ENCODE results near the gene PAPSS2. TPM values are rescaled to one million over a fixed set of nuclear protein-coding genes. Genes with fewer than 3 reads are reported as not detected.

Gene PAPSS2
- 24.0 and 24.5 TPM in 2 replicates for total RNA-seq (2021)
- long read RNA-seq, transcript PAPSS2-201 (12 exons, 3,949 nt), result major isoform, 38 of 46 reads
- long read RNA-seq, partial matches to known transcripts, result 2 of 46 reads
- long read RNA-seq, other reads (novel, unspliced or antisense), result 6 of 46 reads

DNA sequence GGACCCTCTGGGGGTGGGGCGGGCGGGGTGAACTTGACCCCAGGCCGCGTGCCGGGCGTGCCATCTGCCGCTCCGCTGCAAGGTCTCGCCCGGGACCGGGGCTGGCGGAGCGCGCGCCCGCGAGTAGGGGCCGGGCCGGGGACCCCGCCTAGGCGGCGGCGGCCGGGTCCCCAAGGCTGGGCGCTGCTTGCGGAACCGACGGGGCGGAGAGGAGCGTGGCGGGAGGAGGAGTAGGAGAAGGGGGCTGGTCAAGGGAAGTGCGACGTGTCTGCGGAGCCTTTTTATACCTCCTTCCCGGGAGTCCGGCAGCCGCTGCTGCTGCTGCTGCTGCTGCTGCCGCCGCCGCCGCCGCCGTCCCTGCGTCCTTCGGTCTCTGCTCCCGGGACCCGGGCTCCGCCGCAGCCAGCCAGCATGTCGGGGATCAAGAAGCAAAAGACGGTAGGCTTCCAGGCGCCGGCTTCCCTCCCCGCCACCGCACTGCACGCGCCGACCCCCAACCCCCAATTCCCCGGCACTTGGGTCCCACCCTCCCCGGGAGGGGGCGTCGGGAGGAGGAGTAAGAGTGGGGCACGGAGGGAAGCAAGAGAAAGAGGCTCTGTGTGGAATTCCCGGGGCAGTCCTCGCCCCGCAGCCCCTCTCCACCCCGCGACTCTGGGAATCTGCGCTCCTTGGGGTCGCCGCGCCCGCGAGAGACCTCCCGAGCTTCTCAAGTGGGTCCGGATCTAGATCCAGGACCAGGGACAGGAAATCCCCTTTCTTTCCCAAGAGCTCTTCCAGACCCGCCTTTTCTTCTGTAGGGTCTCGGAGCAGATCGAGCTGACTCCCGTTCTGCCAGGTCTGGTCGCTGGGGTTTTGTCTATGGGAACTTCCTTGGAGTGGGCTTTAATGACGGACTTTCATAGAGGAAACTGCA lies at the start of gene PAPSS2:
Gene PAPSS2, plus strand, starts transcription at position 308 of the 913 bp plus-strand sequence. Its CDS starts 104 bp downstream, at position 412.
- H3K27ac Mint-ChIP-seq, result peak within 1 kb of the TSS; percentile 74 to 97 (median 80)
- 0 out of 2 replicates have a peak, but pooled peaks cover 3% of the 10 kb centered on the region for H3K79me2 ChIP-seq (ENCODE audit: insufficient read depth, low read length)
- peaks cover 43 to 50% of the 10 kb centered on the region in 2 experiments for H3K4me1 Mint-ChIP-seq

More for the DNA sequence above, at the start of gene PAPSS2:
- H2BK120ac ChIP-seq (ENCODE audit: low read depth, low read length, poor library complexity, severe bottlenecking), result no peak within 1 kb of the TSS
- peak within 1 kb of the TSS; percentile 54 for H2AFZ ChIP-seq (ENCODE audit: low read length)
- no peaks in the 10 kb centered on the region for H3K9me3 ChIP-seq (ENCODE audit: control insufficient read depth, low read depth, low read length)
- no peak within 1 kb of the TSS for H3T11ph ChIP-seq (ENCODE audit: low read length)
- H3K27me3 ChIP-seq (ENCODE audit: insufficient read depth, low read length), result no peaks in the 10 kb centered on the region
- no peaks in the 10 kb centered on the region for H3K27me3 Mint-ChIP-seq (ENCODE audit: low read depth)
- TF ChIP-seq CTCF (conservative IDR thresholded peaks at IDR 0.05), result peak; percentile 26; the same call in 1 of the 3 replicates
- H3K56ac ChIP-seq (ENCODE audit: insufficient read length, low read depth, low read length), result no peak within 1 kb of the TSS
- no peaks in the 10 kb centered on the region for H3K9me3 Mint-ChIP-seq
- H3K4me2 ChIP-seq (ENCODE audit: insufficient read depth, insufficient read length, low read length), result peak within 1 kb of the TSS; percentile 98
- H3K23ac ChIP-seq (ENCODE audit: insufficient read length, low read depth, low read length), result no peak within 1 kb of the TSS
- no peak within 1 kb of the TSS for H3K27ac ChIP-seq (ENCODE audit: insufficient read length, low read depth, low read length)
- H2BK15ac ChIP-seq (ENCODE audit: low read depth, low read length), result no peak within 1 kb of the TSS
- H3K23me2 ChIP-seq (ENCODE audit: insufficient read length, low read depth, low read length, poor library complexity, severe bottlenecking), result peaks cover 7% of the 10 kb centered on the region
- DNase-seq, result peak; percentile 71
- no peak within 1 kb of the TSS for H4K91ac ChIP-seq (ENCODE audit: insufficient read length, low read depth, low read length)
- H4K20me1 ChIP-seq (ENCODE audit: control insufficient read depth, insufficient read depth, insufficient read length), result no peaks in the 10 kb centered on the region
- no peak within 1 kb of the TSS for H3K4ac ChIP-seq (ENCODE audit: low read depth, low read length)
- no peak within 1 kb of the TSS for H2BK12ac ChIP-seq (ENCODE audit: insufficient read length, low read depth, low read length)
- H3K4me3 Mint-ChIP-seq, result peak within 1 kb of the TSS; percentile 85 to 98
- H3K79me1 ChIP-seq (ENCODE audit: insufficient read depth, low read depth, low read length, poor library complexity, severe bottlenecking), result no peaks in the 10 kb centered on the region
- H2BK20ac ChIP-seq (ENCODE audit: low read depth, low read length, poor library complexity, severe bottlenecking), result no peak within 1 kb of the TSS
- H3K14ac ChIP-seq (ENCODE audit: insufficient read depth, low read length), result peak within 1 kb of the TSS; percentile 78
- H4K5ac ChIP-seq (ENCODE audit: insufficient read length, low read depth, low read length), result no peak within 1 kb of the TSS
- H3K4me1 ChIP-seq (ENCODE audit: insufficient read depth, low read length), result peaks cover 10% of the 10 kb centered on the region; the same call in 1 of the 2 replicates
- WGBS (ENCODE audit: extremely low coverage, insufficient read length, low lambda C conversion rate), result no CpG with 5 or more reads among the region's 82 CpGs
- peak within 1 kb of the TSS; percentile 50 for H3K9ac ChIP-seq (ENCODE audit: extremely low read depth, insufficient read length, low read length)
- no peak within 1 kb of the TSS for H2AK5ac ChIP-seq (ENCODE audit: insufficient read length, low read length)
- H4K8ac ChIP-seq (replicated peaks; ENCODE audit: insufficient read length, low read depth, low read length), result no peak within 1 kb of the TSS
- peak within 1 kb of the TSS; percentile 51 for H3K18ac ChIP-seq (ENCODE audit: insufficient read length, low read depth, low read length)
- no peaks in the 10 kb centered on the region; a peak in 2 of 7 replicates for H3K36me3 Mint-ChIP-seq (ENCODE audit: insufficient read depth in 1 of 3, low read depth in 3 of 3)
- no peak within 1 kb of the TSS for H2BK5ac ChIP-seq (ENCODE audit: insufficient read length, low read length)

Measured in H9 (cell line).